VCaP (cell line): ENCODE data around the gene SPHKAP.
"Not testable (repeated sequence)": the region's sequence is repeated elsewhere in the genome, so short reads cannot be mapped to it uniquely, and the experiment has no call there.

Experiments used
- H3K27ac ChIP-seq: fragments of 450-650 bp; 2 replicates; pipeline ENCODE4 v1.5.1; 2017
- TF ChIP-seq, protein P1 (sequence below): fragments of 450-650 bp; conservative IDR thresholded peaks from 2 replicates; pipeline ENCODE4 v1.5.1; 2017; ENCODE audit warnings: mild to moderate bottlenecking, moderate library complexity

The SPHKAP gene

DNA sequence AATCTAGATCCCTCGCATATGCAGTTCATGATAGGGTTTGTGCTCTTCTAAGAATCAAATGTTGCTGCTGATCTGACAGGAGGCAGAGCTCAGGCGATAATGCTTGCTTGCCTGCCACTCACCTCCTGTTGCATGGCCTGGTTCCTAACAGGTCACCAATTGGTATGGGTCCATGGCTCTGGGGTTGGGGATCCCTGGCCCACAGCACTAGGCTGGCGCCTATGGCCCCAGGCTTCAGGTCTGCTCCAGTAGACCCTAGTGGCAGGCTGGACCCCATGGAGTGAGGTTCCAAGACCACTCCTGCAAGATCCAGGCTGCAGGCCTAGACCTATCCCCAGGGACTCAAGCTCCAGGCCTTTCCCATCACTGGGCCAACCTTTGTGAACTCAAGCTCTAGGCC lies 102.3 kb downstream of the SPHKAP start:
- TF ChIP-seq, protein P1, sequence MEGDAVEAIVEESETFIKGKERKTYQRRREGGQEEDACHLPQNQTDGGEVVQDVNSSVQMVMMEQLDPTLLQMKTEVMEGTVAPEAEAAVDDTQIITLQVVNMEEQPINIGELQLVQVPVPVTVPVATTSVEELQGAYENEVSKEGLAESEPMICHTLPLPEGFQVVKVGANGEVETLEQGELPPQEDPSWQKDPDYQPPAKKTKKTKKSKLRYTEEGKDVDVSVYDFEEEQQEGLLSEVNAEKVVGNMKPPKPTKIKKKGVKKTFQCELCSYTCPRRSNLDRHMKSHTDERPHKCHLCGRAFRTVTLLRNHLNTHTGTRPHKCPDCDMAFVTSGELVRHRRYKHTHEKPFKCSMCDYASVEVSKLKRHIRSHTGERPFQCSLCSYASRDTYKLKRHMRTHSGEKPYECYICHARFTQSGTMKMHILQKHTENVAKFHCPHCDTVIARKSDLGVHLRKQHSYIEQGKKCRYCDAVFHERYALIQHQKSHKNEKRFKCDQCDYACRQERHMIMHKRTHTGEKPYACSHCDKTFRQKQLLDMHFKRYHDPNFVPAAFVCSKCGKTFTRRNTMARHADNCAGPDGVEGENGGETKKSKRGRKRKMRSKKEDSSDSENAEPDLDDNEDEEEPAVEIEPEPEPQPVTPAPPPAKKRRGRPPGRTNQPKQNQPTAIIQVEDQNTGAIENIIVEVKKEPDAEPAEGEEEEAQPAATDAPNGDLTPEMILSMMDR = no peak
- no peak overlapping the region for H3K27ac ChIP-seq

DNA sequence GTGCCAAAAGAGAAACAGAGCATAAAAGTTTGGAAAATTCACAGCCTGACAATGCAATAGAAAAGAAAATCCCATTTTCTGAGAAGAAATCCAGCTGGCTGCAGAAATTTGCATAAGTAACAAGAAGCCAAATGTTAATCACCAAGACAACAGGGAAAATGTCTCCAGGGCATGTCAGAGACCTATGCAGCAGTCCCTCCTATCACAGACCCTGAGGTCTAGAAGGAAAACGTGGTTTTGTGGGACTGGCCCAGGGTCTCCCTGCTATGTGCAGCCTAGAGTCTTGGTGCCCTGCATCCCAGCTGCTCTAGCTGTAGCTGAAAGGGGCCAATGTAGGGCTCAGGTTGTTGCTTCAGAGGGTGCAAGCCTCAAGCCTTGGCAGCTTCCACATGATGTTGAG lies 104.8 kb downstream of the SPHKAP start:
- H3K27ac ChIP-seq = not testable (repeated sequence)

DNA sequence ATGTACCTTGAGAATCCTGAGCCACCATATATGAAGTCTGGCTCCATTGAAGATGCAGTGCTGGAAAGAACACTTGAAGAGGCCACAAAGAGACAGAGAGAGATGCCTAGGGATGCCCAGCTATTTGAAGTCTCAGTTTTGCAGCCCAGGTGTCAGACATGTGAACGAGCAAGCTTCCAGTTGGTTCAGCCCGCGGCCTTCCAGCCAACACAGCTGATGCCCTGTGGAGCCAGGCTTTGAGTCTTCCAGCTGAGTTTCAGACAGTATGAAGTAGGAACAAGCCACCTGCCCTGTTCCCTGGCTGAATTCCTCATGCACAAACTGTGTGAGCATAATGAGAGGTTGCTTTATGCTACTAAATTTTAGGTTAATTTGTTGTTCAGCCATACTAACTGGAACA lies 108.8 kb downstream of the SPHKAP start:
- H3K27ac ChIP-seq = no peak overlapping the region
- TF ChIP-seq, protein P1 = no peak

DNA sequence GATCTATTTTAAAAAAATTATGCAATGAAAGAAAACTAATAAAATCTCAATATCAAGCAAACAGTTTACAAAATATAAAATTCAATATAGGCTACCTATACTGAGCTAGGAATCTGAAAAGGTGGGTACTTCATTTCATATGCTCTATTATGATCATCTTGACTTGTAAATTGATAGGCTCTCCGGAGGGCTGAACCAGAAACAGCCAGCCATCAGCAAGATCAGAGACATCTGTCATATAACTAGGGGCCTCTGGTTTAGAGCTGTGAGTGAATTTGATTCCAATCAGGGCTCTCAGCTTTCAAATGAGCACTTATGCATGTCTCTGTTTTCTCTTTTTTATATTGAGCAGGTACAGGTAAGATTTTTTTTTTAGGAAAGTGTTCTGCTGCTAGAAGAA lies 114.2 kb downstream of the SPHKAP start:
- TF ChIP-seq, protein P1 = no peak
- no peak overlapping the region for H3K27ac ChIP-seq

DNA sequence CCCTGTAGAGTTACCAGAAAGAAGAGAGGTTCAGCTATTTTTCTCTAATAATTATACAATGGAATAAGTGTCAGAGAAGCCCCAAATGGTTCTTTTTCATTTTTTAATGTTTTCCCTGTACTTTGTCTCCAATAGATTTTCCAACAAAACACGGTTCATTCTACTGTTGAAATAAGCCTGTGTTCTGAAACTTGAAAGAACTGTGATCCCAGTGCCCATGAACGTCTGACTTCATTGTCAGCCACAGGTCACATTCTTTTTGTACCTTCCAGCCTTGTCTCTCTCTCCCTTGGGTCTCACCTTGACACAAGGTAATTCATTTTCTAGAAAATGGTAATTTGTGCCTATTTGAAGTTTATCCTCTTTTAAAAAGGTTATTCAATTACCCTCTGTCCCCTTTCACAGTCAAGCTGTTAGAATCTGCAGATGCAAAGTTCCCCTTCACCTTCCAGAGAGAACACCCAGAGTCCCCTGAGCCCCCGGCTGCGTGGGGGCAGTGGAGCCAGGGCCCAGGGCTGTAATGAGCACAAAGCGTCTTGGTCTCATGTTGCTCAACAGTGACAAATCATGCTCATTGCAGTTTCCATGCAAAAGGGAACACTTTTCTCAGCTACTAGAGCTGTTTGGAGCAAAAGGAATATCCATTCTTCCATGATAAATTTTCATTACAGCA lies 115.2 kb downstream of the SPHKAP start:
- TF ChIP-seq, protein P1 = no peak
- no peak overlapping the region for H3K27ac ChIP-seq

DNA sequence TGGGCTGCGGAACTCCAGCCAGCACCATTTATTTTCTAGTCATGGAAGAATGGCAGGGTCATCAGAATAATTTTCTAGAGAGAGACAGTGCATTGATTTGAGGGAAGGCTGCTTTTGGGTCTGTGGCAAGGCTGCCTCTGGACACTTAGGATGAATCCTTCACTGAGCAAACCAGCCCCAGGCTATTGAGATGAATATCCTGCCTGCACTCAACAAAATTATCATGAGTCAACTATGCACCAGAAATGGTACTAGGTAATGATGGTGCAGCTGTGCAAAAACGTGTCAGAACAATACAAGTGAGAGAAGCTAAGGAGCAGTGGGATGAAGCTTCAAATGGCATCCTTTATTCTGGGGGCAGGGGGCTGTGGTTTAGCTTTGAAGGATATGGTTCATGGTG lies 115.8 kb downstream of the SPHKAP start:
- TF ChIP-seq, protein P1 = no peak
- H3K27ac ChIP-seq = no peak overlapping the region

DNA sequence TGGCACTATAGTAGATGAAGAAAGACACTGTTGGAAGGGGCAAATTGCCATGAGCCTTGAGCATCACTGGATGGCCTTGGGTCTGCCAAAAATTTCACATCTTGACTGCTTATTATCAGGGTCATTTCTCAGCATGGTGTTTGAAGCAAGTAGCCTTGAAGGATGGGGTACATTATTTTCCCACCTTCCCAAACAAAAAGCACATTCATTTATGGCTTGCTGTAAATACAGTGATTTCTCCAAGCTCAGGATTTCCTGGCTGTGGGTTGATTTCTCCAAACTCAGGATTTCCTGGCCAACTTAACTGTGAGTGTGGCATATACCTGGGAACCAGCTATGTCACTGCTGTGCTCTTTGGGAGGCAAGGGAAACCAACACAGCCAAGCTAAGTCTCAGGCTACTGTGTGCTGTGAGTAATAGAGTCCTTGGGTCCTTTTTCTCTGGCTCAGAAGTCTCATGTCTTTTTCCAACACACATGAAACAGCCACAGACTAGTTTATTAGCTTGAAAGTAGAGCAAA lies 116.6 kb downstream of the SPHKAP start:
- no peak overlapping the region for H3K27ac ChIP-seq
- TF ChIP-seq, protein P1 = no peak

DNA sequence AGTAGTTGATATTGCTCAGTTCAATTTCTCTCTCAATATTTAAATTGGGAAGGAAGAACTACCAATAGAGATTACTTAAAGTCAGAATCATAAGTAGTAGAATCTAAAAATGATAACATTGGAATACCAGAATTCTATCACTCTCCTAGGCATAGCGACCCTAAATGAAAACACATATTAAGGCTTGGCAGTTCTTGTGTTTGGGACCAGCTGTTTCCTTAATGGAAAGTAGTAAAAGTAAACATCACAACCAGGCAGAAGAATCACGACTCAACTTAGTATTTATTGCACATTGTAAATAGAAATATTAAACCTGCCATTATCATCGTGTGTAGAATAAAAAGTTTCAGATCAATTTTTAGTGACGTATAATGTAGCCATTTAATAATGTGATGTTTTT lies 117.5 kb downstream of the SPHKAP start:
- TF ChIP-seq, protein P1 = no peak
- H3K27ac ChIP-seq = no peak overlapping the region
